ENCODE results near the gene TWF2.
A peak's percentile ranks its signal among the peaks of the same experiment; 100 is the strongest.

The TWF2 gene

DNA sequence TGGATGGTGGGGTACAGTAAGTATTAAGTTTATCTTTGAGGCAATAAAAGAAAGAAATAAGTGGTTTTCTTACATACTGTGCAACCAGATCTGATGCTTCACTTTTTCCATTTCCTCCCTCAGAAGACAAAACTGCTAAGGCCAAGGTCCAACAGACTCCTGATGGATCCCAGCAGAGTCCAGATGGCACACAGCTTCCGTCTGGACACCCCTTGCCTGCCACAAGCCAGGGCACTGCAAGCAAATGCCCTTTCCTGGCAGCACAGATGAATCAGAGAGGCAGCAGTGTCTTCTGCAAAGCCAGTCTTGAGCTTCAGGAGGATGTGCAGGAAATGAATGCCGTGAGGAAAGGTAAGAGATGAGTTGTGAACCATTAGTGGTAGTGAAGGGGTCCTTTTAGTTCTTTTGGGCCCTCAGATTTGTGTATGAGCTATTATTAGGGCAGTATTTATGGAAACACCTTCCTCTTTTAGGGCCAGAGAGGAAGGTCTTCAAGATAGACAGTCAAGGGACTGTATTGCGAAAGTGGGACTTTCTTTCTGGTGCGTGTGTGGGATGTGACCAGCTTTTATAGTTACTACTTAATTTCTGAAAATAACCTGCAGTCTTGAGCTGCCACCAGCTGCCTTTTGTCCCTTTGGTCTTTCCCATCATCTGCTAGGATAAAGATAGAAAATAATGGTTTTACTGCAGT lies 36.4 kb downstream of the TWF2 start:
- no peak for DNase-seq (ENCODE audit: low spot score)

DNA sequence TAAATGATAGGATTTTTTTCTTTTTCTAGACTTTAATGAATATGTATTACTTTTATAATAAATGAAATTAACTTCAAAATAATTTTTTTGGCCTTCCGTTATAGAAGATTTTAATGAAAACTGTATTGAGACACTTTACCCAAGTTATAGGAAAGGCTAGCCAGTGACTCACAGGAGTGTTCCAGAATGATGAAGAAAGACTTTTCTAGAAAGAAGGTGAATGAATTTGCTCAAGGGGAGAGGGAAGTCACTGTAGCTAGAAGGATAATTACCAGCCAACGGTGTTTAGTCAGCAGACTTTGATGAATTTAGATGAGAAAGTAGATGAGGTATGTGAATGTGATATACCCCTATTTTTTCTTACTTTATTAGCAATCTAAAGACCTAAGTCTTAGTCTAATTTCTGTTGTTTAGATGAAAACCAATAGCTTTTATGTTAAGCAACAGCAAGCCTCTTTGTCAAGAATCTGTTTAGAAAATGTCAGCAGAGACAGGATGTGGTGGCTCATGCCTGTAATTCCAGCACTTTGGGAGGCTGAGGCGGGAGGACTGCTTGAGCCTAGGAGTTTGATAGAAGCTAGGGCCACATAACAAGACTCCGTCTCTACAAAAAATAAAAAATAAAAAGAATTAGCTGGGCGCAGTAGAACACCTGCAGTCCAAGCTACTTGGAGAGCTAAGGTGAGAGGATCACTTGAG lies 37.8 kb downstream of the TWF2 start:
- no peak for DNase-seq (ENCODE audit: low spot score)

DNA sequence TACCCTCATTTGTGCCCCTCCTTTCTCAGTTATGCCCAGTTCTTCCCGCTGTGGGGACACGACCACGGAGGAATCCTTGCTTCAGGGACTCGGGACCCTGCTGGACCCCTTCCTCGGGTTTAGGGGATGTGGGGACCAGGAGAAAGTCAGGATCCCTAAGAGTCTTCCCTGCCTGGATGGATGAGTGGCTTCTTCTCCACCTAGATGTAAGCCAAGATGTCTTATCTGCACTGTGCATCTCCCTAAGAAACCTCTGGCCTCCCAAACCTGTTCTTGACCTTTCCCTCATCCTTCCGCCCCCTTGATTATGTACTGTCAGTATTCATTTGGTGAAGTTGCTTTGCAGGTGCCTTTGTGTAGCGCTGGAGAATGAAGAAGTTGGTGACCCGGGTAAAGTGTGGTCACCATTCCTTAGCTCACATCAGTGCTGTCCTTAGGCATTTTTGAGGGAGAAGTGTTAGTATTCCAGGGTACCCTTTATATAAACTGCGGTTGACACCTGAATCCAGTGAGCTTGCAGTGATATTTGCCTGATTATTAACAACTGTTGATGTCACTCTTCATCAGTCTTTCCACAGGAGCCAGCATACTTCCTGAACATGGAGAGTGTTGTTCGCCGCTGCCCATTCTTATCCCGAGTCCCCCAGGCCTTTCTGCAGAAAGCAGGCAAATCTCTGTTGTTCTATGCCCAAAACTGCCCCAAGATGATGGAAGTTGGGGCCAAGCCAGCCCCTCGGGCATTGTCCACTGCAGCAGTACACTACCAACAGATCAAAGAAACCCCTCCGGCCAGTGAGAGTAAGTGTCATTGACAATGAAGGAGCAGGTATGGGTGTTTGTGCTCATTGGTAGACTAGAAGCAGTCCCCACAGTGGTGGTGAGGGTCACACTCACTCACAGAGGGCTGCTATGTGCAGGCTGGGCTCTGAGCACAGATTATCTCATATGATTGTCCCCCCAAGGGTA lies 40.0 kb downstream of the TWF2 start:
- no peak for DNase-seq (ENCODE audit: low spot score)

DNA sequence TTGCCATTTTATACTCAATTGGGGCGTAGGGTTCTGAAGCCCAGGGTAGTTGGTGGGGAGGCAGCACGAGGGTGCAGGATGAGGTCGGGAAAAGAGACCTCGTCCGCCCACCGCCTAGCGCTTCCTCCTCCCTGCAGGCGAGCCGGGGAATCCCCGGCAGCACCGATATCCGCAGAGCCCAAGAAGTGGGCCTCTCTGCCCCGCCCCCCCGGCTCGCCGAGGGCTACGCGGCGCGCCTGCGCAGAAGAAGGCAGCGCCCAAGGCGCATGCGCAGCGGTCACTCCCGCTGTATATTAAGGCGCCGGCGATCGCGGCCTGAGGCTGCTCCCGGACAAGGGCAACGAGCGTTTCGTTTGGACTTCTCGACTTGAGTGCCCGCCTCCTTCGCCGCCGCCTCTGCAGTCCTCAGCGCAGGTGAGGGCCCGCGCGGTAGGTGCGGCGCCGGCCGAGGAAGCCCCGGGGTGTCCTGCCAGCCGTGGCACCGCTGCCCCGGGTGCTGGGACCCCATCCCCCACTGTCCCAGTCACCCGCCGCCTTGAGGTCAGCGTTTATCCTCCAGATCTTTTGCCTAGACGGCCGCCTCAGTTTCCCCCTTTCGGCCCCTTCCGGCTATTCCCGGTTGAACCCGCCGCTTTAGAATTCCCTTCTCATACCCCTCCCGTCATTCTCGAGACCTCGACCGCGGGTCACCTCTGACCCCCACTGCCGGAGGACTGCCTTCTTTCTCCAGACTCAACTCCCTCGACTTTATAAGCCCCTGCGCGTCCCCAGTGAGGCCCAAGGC lies 40.9 kb downstream of the TWF2 start, which contains the start of gene ALAS1:
Gene ALAS1 (plus strand): TSS at position 319 of the 784 bp plus-strand sequence. CDS start 1,082 bp downstream, outside the sequence.
- DNase-seq (ENCODE audit: low spot score) = peak; percentile 92

DNA sequence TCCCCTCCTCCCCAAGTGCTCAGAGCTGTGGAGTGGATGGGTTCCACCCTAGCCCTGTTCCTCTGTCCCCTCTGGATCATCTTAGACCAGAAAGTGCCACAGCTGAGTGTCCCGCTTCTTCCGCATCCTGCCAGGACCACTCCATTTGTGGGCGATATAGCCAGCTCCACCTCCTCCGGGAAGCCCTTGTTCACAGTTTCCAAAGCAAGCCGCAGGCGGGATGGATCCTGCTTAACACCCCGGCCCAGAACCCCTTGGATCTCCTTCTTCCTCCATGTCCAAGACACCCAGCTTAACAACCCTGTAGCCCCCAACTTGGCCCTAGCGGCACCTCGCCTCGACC lies 41.5 kb downstream of the TWF2 start:
- no peak for DNase-seq (ENCODE audit: low spot score)

DNA sequence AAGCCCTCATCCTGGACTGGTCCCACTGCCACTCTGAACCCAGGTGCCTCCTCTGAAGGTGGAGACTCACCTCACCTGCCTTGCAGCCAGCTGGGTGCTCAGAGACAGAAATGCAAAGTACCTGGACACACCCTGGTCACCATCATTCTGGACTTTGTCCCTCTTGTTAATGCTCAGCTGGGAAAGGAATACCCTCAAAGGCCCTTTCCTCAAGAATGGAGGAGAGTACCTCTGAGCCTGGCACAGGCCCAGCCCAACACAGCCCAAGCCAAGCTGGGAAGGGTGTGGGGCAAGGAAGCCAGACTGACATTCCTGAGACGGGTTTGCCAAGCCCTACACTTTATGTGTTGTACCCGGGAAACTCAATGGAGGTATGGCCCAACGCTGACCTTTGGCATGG lies 42.0 kb downstream of the TWF2 start:
- no peak for DNase-seq (ENCODE audit: low spot score)

DNA sequence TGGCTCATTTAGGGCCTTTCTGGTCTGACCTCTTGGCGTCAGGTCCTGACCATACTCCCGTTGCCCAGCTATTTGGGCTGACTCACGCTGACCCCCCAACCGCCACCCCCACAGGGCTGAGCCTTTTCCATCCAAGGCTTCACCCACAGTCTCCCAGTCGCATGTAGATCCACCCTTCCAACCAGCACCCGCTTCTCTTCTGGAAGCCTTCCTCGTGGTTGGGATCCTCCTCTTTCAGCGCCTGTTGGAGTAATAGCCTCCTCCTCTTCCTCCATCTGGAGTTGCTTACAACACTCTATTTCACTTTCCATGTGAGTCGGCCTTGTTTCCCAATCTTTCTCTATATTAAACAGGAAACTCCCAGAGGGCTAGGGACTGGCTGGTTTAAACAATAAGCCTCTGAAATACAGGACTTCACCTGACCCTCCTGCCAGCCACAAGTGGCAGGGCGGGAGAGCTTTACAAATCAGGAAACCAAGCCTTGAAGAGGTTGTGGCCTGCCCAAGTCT lies 43.1 kb downstream of the TWF2 start:
- no peak for DNase-seq (ENCODE audit: low spot score)

DNA sequence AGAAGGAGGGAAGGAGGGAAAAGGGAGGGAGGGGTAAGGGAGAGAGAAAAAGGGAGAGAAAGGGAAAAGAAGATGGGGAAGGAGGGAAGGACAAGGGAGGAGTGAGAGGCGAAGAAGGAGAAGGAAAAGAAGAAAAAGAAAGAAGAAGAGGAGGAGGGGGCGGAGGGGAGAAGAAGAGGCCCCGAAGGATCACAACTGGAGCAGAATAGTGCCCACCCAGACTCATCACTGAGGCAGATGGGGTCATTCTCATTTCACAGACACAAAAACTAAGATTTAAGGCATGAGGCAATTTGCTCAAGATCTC lies 43.7 kb downstream of the TWF2 start:
- no peak for DNase-seq (ENCODE audit: low spot score)

DNA sequence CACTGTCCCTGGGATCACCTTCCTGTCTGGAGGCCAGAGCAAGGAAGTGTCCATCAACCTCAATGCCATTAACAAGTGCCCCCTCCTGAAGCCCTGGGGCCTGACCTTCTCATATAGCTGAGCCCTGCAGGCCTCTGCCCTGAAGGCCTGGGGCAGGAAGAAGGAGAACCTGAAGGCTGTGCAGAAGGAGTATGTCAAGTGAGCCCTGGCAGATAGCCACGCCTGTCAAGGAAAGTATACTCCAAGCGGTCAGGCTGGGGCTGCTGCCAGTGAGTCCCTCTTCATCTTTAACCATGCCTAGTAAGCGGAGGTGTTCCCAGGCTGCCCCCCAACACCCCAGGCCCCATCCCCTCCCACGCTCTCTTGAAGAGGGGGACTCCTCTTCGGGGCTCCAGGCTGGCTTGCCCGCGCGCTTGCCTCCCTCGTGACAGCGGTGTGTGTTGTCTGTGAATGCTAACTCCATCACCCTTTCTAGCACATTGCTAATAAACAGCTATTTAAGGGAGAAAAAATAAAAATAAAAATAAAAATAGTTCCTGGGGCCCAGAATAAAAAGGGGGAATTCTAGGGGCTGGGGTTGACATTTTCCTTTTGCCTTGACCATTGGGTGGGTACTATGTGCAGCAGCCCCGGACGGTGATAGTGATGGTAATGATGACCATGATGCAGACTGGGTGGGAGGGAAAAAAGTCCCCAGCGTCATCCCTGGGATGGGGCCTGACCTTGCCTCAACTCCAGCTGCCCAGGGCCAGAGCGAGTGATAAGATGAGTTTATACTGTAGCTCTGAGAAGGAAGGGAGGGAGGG lies 44.3 kb downstream of the TWF2 start:
- DNase-seq (ENCODE audit: low spot score) = no peak

DNA sequence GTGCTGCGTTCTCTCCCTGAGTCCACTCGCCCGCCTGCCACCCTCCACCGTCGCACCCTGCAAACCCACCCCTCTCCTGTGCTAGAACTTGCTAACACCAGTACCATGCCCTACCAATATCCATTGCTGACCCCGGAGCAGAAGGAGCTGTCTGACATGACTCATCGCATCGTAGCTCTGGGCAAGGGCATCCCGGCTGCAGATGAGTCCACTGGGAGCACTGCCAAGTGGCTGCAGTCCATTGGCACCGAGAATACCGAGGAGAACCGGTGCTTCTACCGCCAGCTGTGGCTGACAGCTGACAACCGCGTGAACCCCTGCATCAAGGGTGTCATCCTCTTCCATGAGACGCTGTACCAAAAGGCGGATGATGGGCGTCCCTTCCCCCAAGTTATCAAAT lies 45.9 kb downstream of the TWF2 start:
- DNase-seq (ENCODE audit: low spot score) = no peak

DNA sequence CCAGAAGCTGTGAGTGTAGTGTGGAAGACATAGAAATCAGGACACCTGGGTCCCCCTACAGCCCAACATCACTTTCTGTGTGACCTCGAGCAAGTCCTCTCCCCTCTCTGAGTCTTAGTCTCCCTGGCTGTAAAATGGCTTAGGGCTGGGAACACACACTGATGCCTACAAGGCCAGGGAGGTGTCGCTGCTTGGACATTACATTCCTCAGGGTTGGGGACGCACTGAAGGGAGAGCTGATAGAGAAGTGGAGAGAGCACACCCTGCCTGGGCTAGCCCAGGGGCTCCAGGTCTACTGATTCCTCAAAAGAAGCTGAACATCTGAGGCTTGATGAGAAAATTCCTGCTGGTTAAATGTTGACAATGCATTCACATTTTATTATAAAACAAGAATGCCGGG lies 47.3 kb downstream of the TWF2 start:
- DNase-seq (ENCODE audit: low spot score) = no peak

DNA sequence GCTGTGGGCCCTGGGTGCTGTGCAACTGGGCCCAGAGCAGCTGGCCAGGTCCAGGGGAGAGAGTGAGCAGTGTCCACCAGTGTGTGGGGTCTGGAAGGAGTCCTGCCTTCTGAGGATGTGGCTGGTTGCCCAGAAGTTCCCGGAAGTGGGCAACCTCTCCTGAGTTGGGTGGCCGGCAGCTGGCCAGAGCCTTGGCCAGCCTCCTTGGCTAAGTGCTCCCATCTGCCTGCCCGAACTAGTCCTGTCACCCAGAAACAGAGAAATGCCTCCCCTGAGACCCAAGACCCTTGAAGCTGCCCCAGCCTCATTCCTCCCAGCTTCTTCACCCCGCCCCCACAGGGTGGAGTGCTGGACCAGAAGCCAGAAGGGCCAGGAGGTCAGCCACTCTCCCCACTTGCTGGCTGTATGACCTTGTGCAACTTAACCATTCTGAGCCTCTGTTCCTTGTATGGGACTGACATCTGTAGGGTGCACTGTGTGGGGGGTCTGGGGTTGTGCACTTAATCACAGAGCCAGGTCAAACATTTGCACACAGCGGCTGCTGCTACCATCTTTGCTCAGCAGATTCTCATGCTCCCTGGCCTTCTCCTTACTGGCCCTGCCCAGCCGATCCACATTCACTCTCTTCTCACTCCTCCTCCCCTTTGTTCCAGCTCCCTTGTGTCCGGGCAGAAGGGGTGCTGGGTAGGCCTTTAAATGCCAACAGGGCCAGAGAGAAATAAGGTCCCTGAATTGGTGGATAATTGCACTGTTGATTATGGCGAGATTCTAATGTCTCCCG lies 48.5 kb downstream of the TWF2 start:
- DNase-seq (ENCODE audit: low spot score) = no peak

DNA sequence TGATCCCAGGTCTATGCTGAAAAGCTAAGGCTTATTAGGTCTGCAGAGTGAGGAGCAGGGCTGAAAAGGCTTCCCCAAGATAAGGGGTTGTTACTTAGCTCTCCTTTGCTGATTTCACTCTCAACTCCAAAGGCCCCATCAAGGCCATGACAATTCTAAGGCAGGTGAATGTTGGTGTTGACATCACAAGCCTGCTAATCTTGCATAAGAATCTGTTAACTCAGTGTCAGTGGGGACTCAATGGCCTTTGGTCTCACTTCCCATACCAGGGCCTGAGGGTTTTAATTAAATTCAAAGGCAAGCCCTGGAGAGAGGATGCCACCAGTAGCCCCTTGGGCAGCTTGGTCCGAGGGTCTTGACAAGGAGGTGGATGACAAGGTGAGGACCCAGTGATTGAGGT lies 50.4 kb downstream of the TWF2 start:
- DNase-seq (ENCODE audit: low spot score) = no peak

DNA sequence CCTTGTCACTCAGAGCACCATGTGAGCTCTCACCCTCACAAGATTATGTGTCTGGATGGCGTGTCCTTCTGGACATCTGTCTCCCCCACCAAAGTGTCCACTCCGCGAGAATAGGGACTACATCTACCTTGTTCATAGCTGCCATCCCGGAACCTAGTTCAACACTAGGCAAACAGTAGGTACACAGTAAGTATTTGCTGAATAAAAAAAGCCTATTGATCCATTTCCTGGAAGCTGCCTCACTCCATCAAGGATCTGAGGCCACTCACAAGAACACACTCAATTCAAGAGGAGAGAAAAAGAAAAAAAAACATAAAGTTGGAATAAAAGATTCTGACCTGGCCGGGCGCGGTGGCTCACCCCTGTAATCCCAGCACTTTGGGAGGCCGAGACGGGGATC lies 52.2 kb downstream of the TWF2 start:
- no peak for DNase-seq (ENCODE audit: low spot score)

DNA sequence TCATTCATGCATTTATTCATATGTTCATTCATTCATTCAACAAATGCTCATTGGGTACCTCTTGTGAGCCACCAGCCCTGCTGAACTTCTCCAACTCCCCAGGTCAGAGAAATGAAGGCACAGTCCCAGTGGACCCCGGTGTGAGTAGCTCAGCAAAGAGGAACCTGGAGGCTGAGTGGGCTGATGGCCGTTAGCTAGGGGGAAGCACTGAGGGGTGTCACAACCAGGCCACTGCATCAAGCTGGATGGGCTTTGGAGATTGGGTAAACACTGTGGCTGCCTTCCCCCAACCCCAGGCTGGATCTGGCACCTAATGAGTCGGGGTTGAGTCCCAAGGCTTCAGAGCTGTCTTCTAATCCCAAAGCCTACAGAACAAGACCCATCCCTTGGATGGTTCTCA lies 53.1 kb downstream of the TWF2 start:
- no peak for DNase-seq (ENCODE audit: low spot score)

DNA sequence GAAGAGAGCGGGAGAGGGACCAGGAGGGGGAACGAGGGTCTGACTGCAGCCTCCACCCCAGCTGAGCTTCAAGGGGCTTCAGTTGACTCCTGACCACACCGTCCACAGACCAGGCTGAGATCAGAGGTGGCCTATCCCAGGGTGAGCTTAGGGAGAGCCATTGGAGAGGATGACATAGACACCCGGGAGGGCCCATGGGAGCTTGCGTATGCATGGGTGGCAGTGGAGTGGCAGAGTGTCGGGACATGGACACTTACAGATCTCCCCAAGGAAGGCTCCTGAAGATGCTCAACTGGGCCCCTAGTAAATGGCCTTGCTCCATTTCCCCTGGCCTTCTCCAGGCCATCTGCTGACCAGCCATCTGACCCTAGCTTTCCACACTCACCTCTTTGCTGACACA lies 53.6 kb downstream of the TWF2 start:
- no peak for DNase-seq (ENCODE audit: low spot score)

DNA sequence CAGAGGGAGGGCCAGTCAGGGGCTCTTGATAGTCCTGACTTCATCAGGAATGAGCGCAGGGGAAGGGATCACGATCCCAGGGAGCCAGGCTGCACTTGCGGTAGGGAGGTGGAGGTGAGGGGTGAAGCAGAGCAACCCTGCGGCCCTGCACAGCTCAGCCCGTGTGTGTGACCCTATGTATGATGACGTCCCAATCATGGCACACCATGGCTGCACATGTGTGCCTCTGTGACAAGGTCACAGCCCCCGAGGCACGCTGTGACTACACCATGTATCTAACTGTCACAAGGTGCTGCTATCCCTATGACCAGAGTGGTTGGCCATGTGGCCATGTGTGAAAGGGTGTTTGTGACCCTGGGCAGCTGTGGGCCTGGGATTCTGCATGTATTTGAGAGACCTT lies 54.3 kb downstream of the TWF2 start:
- no peak for DNase-seq (ENCODE audit: low spot score)

DNA sequence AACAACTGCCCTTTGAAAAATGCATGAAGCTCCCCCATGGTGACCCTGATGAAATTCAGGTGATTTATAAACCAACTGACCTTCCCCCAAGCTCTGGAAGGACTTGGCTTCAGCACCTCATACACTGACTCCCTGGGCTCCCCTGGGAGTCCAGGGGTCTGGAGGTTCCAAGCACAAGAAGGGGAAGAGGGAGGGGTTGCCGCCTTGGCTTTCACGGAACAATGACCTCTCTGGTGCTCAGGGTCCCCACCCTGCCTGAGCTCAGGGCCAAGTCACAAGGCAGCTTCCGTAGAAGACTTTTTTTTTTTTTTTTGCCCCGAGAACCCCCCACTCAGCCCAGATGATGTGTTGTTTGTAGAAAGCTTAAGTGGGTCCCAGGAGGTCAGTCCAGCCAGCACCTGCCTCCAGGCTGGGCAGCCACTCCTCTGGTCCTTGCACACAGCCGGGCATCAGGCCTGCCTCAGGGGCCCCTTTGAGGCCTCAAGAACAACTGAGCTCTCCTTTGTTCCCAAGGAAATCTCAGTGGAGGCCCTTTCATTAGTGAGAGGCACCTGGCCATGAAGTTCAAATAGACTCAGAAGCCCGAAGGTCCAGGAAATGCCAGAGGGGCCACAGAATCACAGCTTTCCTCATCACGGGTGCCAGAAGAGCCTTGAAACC lies 55.0 kb downstream of the TWF2 start:
- DNase-seq (ENCODE audit: low spot score) = no peak

DNA sequence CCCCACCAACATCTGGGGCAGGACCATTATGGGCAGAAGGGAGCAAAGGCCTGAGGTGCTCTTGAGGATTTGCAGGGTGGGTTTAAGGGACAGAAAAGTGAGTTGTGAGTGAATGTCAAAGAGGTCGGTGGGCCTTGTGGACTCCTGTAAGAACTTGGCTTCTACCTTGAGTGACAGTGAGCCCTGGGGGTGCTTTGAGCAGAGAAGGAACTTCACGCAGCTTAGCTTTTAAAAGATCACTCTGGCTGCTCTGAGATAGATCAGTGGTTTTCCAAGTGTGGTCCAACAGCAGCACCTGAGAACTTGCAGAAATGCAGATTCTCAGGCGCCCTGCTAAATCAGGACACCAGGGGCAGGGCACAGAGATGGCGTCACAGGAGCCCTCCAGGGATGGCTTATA lies 56.3 kb downstream of the TWF2 start:
- DNase-seq (ENCODE audit: low spot score) = no peak

DNA sequence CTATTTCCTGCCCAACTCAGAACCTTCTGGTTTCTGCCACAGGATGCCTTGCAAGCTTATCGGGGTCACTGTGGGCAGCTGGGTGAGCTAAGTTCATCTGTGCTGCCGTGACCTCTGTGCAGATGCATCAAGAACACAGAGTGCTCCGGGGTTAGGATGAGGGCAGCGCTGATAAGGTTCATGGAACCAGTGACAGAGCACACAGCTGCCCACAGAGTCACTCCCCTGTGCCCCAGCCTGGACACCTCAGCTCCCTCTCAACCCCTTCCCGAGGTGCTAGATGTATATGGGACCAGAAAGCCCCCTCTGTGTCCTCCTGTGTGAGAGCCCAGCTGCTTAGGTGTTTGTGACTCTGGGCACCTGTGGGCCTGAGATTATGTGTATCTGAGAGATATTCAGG lies 56.8 kb downstream of the TWF2 start:
- no peak for DNase-seq (ENCODE audit: low spot score)
